Right lobe of liver (tissue), 4 donors: Measurements from ENCODE around the gene LPCAT4.

Experiments
- POLR2A ChIP-seq: fragments of 450-650 bp; IDR thresholded peaks from one replicate; pipeline ENCODE4 v1.6.1; 2017; ENCODE audit warnings: antibody characterized with exemption, mild to moderate bottlenecking
- TF ChIP-seq, protein P1 (sequence below), 4 donors: fragments of 200-600 bp in 3 of 4; fragments of 450-650 bp in 1 of 4; IDR thresholded peaks; one replicate each; pipeline versions ENCODE4 v1.5.1 to v1.8.0; 2016 to 2022; ENCODE audit warnings: antibody characterized with exemption in 4 of 4, mild to moderate bottlenecking in 2 of 4
- donor health status: DM: no; HTN: no; CAD: no.
- donor health status: DM: no; HTN: no; CAD: no.
- donor health status: DM: no; HTN: yes; CAD: no.

- TF ChIP-seq, protein P1, sequence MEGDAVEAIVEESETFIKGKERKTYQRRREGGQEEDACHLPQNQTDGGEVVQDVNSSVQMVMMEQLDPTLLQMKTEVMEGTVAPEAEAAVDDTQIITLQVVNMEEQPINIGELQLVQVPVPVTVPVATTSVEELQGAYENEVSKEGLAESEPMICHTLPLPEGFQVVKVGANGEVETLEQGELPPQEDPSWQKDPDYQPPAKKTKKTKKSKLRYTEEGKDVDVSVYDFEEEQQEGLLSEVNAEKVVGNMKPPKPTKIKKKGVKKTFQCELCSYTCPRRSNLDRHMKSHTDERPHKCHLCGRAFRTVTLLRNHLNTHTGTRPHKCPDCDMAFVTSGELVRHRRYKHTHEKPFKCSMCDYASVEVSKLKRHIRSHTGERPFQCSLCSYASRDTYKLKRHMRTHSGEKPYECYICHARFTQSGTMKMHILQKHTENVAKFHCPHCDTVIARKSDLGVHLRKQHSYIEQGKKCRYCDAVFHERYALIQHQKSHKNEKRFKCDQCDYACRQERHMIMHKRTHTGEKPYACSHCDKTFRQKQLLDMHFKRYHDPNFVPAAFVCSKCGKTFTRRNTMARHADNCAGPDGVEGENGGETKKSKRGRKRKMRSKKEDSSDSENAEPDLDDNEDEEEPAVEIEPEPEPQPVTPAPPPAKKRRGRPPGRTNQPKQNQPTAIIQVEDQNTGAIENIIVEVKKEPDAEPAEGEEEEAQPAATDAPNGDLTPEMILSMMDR (IDR thresholded peaks at IDR 0.05), result no peak
- TF ChIP-seq POLR2A, result no peak
These were observed 528 bp downstream of the LPCAT4 start for GRCh38 chr15:34366271-34367065.
